Choroid plexus epithelial cell (primary cell): ENCODE data around the gene GDF2.

Experiments used
- DNase-seq: peaks from one replicate; pipeline ENCODE4 v3.0.0-alpha.2; 2010; ENCODE audit warnings: low read depth
- H3K4me3 ChIP-seq: 2 replicates; pipeline ENCODE4 v1.5.1; 2011; ENCODE audit warnings: low read depth, mild to moderate bottlenecking, control low read depth, low read length, moderate library complexity
- TF ChIP-seq, protein P1 (sequence below): conservative IDR thresholded peaks from 2 replicates; pipeline ENCODE4 v1.5.1; 2011; ENCODE audit warnings: low read depth, mild to moderate bottlenecking, control low read depth, inconsistent platforms, low read length, moderate library complexity

Gene GDF2

DNA sequence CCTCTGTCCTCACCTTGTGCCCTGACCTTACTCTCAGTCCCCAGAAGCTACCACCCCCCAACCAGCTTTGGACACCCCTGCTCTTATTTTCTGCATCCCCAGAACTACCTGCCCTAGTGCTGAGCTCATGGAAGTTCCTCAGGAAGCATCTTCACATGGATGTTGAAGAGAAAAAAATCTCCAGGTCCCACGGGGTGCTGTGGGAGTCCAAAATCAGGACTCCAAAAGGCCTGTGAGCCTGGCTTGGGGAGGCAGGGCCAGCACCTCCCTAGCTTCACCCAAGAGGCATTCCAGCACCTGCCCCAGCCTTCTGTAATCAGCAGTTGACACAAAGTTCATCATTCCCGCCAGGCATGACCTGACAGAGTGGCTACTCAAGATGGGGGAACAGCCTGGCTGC lies 43.0 kb upstream of the GDF2 start:
- DNase-seq = no peak
- TF ChIP-seq, protein P1, sequence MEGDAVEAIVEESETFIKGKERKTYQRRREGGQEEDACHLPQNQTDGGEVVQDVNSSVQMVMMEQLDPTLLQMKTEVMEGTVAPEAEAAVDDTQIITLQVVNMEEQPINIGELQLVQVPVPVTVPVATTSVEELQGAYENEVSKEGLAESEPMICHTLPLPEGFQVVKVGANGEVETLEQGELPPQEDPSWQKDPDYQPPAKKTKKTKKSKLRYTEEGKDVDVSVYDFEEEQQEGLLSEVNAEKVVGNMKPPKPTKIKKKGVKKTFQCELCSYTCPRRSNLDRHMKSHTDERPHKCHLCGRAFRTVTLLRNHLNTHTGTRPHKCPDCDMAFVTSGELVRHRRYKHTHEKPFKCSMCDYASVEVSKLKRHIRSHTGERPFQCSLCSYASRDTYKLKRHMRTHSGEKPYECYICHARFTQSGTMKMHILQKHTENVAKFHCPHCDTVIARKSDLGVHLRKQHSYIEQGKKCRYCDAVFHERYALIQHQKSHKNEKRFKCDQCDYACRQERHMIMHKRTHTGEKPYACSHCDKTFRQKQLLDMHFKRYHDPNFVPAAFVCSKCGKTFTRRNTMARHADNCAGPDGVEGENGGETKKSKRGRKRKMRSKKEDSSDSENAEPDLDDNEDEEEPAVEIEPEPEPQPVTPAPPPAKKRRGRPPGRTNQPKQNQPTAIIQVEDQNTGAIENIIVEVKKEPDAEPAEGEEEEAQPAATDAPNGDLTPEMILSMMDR = no peak
- no peak overlapping the region for H3K4me3 ChIP-seq

DNA sequence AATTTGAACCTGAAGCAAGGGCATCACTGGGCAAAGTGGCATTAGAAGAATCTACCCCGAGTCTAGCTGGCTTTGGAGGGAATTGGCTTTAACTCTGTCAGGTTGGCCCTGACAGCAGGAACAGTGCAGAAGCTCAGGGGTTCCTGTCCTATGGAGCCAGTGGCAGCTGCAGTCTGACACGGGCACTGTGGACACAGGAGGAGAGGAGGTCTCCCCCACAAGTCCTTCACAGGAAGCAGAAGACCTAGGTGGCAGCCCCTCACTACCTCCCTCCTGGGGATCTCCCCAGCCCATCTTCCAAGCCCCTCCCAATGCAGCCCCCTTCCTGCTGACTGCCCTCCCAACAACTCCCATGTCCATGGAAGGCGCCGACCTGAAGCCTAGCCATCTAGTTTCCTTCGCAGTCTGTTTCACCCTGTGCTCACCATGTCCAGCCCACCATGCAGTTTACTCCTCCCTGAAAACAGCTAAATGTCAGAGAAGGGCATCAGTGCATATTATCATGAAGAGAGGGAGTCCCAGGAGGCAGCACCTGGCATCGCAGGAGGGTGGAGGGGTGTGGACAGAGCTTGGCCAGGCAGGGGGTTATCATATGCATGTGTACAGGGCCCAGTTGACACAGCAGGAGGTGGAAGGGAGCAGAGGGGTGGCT lies 40.1 kb upstream of the GDF2 start:
- TF ChIP-seq, protein P1 = no peak
- H3K4me3 ChIP-seq = no peak overlapping the region
- DNase-seq = no peak

- no peak for DNase-seq
- no peak overlapping the region for H3K4me3 ChIP-seq
- TF ChIP-seq, protein P1 = no peak
Measured at GRCh38 chr10:47282657-47283018, 39.6 kb upstream of the GDF2 start.

GRCh38 chr10:47283101-47283630 lies 39.1 kb upstream of the GDF2 start:
- TF ChIP-seq, protein P1 = no peak
- no peak for DNase-seq
- H3K4me3 ChIP-seq = no peak overlapping the region

GRCh38 chr10:47283848-47284247 lies 38.4 kb upstream of the GDF2 start:
- TF ChIP-seq, protein P1 = no peak
- no peak overlapping the region for H3K4me3 ChIP-seq
- no peak for DNase-seq

GRCh38 chr10:47285381-47286115 lies 36.7 kb upstream of the GDF2 start:
- no peak overlapping the region for H3K4me3 ChIP-seq
- DNase-seq = no peak
- TF ChIP-seq, protein P1 = no peak
